GM19193 (cell line): ENCODE results near the gene RADIL.

Experiments
- POLR2A ChIP-seq: IDR thresholded peaks from 4 replicates; pipeline ENCODE4 v1.6.1; 2011; ENCODE audit not compliant: insufficient read depth, insufficient read length; ENCODE audit errors: extremely low read depth

Gene RADIL

DNA sequence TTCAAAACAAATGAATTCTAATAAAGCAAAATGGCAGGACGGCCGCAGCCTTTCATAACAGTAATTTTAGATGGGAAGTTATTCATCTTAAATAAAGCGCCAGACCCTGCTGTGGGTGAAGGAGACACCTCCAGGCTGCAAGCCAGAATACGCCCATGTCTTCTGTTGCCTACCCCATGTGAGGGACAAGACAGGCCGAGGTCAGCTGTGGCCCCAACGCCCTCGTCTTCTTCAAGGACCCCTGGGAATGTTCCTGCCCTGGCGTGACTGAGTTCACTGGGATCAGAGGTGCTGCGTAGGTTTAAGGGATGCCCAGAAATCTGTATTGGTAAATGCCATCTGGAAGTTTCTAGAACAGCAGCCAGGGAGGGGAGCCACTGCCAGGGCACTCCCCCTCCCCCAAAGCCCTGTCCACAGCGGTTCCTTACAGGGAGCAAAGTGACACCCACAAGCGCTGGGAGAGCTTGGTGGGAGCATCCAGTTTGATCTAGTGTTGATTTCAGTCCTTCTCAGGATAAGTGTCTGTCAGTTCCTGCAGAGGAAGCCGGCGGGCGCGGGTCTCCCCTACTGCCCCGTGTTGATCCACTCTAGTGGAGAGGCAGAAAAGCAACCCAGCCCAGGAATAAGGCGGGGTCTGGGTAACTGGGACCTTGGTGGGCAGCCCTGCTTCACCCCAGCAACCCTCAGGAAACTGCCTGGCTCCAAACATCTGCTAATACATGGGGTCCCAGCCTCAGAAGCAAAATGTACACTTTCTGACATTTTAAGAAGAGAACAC, 42.3 kb downstream of the RADIL start:
- no peak for TF ChIP-seq POLR2A

DNA sequence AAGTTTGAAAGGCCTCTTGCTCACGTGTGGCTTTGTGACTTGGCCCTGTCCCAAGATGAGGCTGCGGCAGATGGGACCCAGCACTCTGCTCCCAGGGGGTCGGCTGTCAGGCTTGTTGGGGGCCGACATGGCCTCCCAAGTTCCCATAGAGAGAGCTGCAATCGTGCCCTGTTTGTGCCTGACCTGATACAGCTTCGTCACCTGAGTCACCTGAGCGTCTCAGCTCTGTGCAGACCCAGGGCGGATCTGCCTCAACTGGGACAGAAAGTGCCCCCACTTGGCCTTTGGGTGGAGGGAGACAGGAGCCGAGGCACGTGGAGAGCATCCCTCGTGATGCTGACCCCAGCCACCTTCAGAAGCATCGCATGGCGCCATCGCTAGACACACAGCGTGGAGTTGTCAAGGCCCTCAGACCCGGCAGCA, 43.4 kb downstream of the RADIL start:
- TF ChIP-seq POLR2A, result no peak

DNA sequence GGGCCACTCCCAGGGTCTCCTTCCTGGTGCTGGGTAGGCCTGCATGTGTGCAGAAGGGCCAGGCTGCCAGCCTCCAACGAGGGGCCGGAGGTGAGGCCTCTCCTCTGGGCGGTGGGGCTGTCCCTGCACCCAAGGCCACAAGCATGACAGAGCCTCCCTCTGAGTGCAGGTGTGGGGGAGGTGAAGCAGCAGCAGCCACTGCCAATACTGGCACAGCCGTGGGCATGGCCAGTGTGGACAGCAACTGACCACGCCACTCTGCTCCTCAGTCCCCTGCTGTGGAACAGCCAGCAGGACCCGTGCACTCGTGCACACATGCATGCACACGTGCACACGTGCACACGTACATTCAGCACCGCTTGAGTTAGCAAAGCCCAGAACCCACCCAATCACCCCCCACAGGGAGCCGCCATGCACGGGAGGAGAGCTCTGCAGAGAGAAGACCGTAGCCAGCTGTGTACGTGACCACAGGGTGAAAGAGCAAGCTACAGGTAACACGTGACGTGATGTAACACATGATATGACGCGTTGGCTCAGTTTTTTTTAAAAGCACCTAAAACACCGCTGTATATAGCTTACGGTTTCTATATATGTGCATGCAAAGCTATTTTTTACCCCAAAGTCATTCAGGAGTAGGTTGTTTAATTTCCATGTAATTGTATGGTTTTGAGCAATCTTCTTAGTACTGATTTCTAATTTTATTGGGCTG, 44.7 kb downstream of the RADIL start:
- TF ChIP-seq POLR2A, result no peak

DNA sequence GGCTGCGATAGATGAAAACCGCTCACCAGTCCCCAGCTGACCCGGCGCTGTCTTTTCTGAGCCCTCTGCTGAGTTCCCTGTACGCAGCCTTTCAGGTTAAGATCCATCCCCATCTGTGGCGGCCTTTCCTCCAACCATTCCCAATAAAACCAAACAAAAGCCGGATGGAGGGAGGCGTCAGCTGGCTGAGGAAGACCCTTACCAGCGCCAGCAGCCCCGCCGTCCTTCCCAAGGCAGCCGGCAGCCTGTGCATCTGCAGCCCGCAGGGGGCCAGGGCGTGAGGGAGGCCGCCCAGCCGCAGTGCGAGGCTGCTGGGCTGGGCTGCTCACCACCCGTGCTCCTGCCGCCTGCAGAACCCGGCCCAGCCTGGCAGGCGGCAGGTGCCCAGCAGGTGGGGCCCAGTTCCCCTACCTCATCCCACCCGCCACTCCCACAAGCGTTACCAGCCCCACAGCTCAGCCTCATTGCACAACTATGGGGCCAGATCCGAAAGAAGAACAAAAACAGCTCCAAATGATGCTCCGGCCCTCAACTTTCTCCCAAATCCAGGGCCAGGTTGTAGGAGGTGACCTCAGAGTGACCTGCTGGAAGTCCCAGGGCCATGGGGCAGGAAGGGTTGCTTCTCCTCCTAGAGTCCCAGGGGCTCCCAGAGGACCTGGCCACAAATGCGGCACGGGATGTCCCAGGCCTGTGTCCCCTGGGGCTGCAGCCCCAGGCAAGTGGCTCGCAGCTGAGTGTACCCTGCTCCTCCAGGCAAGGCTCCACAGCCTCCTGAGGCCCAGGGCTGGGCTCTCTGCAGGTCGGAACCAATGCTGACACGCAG, 45.5 kb downstream of the RADIL start:
- TF ChIP-seq POLR2A, result no peak

DNA sequence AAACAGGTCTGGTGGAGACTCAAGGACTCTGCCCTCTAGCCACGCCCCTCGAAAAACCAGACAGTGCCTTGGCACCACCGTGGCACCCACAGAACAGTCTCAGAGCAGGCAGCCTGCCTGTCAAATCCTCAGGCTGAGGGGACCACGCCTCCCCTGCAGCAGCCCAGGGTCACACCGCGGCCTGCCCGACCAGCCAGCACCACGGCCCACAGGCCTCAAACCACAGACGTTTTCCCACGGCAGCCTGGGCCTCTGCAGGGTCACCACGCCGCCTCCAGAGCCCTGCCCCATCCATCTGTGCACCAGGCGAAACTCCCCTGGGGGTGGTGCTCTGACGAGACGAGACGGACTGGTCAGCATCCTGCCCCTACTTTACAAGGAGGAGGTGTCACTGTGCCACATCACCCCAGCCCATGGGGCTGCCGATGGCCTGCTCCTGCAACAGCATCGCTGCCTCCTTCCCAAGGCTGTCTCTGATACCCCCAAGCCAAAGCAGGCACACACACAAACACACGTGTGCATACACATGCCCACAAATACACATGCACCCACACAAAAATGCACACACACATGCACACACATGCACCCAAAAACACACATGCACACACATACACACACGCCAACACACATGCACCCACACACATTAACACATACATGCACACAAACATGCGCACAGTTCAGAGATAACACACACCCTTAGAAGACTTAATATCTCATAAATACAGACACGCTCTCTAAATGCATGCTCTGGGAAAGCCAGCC, 46.3 kb downstream of the RADIL start:
- TF ChIP-seq POLR2A, result no peak

GRCh38 chr7:4836206-4836661, 47.3 kb downstream of the RADIL start:
- TF ChIP-seq POLR2A, result no peak

DNA sequence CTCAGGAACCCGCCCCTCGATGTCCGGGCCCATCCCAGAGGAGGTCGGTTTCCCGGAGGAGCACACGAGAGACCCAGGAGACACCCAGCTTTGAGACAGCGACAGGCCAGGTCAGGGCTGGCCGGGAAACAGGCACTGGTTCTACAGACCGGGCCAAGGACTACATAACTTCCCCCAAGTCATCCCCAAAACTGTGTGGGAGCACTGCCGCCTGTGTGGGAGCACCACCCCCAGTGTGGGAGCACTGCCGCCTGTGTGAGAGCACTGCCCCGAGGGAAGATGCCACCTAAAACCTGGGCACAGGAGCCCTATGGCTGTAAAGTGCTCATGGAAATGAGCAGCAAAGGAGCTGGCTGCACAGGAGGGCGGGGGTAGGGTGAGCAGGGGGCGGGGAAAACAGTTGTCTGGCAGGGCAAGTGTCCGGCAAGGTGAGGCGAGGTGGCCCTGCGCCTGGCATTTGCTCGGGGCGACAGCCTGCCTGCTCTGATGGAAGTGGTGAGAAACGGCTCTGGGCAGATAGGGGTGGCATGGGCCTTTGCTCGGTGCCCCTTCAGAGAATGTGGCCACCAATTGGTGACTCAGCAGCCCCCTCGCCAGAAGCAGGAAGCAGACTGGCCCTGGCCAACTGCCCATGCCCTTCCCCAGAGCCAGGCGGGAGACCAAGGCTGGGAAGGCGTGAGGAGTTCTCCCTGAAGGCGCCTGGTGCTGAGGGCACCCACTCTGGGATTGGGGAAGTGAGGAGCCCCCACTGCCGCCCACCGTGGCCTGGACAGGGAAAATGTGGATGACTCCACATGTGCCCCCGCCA, 47.9 kb downstream of the RADIL start:
- no peak for TF ChIP-seq POLR2A

DNA sequence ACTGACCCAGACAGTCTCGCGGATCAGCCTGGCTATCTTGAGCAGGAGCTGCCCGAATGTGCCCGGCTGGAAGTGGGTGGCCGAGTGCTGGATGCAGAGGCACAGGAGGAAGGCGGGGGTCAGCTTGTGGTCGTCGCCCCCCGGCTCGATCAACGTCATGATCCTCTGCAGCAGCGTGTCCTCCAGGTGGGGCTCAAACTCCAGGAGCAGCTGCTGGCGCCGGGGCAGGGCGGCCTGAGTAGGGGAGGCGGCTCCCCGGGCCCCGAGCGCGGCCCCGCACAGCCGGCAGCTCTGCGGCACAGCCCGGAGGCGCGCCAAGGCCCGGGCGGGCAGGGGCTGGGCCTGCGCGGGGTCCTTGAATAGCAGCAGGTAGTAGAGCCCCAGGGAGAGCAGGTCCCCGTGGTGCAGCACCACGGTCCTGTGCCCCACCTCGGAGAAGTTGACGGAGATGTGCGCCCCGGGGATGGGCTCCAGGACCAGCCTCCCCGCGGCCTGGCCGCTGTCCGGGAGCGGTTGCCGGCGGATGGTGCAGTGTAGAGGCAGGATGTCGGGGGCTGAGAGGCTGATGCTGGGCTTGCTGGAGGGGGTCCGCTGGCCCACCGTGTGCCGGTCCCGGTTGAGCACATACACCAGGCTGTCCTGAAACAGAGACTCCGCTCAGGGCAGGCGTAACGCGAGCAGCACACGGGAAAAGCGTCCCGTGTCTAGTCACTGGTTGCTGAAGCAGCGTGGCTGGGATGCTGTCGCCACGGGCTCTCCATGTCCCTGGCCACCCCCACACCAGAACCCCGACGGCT, 48.7 kb downstream of the RADIL start:
- no peak for TF ChIP-seq POLR2A

DNA sequence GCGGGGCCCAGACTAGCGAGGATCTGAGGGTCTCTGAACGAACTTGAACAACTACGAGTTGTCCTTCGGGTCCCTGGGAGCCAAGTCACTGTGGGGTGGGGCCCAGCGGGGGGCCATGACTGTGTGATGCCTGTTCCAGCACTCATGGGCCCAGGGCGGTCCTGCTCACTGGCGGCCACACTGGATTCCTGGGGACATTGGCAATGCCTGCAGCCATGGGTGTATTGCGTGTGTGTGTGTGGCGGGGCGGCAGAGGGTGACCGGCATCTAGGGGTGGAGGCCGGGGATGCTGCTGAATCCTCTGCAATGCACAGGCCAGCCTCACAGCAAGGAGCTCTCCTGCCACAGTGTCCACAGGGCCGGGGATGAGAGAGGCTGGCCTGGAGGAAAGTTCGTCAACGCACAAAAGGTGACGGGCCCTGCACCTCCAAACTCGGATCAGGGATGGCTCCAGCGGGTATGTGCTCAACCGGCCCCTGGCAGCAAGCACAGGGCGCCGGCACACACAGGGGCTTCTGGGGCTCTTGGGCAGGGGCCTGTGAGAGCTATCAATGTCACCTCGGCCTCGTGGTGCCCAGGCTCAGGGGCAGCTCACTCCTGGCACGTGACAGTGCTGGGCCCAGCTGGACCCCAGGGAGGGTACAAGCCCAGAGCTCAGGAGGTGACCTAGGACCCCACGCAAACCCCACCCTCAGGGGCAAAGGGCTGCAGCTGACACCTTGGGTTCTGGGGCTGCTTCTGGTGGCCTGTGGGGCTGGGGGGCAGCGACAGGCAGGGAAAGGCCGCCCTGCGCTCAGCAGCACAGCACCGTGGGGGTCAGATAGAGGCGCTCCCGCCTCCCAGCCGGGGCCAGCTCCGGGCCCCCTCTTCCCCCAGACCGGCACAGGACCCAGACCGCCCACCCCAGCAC, 49.6 kb downstream of the RADIL start:
- no peak for TF ChIP-seq POLR2A

DNA sequence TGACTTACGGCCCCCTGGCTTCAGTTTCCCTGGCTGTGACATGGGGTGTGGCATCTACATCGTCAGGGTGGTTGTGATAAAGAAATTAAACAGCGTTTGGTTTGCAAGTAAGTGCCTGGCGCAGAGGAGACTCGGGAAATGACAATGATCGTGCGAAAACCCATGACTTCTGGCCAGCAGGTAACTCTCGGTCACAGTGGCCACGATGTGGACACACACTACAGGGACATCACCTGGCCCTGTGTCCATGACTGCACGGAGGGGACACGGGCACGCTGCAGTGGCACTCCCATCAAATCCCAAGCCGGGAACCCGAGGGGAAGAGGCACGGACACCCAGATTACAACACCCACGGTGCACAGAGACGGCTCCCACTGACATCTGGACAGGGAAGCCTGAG, 50.3 kb downstream of the RADIL start:
- TF ChIP-seq POLR2A, result no peak

DNA sequence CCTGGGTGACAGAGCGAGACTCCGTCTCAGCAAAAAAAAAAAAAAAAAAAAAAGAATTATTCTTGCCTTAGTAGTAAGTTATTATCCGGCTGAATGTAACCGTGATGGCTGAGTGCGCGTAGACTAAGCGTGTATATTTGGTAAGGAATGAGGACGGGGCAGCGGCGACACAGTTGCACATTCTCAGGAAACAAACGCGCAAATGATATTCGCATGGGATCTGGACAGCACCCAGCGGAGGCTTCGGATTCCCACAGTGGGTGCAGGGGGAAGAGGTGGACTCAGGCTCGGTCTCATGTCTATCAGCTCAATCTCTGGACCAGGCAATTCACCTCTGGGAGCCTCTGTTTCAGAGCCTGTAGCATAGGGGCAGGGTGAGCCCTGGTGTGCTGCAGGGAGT, 50.8 kb downstream of the RADIL start:
- no peak for TF ChIP-seq POLR2A

DNA sequence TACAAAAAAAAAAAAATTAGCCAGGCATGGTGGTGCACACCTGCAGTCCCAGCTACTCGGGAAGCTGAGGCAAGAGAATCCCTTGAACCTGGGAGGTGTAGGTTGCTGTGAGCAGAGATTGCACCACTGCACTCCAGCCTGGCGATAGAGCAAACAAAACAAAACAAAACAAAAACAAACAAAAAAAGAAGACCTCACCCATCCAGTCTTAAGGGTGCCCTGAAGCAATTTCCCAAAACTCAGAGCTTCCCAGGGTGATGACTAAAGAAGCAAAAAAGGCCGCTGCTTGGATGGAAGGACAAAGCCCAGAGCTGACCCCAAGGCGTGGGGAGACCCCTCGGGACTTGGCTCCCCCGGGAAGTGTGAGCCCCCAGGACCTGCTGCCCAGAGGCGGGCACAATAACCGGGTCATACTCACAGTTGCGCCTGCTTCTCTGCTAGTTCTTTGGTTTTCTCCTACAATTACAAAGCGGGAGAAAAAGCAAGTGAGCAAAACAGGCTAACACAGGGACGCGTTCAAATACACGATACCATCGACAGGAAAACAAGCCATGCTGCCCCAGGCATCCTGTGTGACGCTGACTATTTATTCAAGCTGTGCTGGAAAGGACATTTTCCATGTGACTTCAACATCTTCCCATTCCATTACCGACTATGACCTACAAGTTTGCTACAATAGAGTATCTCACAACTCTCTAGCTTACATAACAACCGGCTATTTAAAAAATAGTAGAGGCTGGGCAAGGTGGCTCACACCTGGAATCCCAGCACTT, 51.6 kb downstream of the RADIL start:
- TF ChIP-seq POLR2A, result no peak

DNA sequence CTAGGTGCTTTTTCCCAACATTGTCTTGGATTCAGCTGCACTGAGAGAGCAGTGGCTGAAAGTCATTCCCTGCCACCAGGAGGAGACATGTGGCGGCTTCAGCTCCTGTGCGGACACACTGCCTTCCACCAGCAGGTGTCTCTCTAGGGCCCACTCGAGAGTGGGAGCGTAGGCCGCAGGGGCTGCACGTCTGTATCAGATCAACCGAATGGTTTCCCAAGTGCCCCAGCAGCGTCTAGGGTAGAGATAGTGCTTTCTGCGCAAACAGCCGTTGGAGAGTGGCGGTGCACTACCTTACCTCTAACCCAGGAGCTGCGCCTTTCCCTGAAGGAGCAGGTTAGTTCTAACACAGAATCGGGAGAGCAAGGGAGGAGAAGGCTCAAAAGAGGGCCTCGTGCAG, 53.3 kb downstream of the RADIL start:
- no peak for TF ChIP-seq POLR2A
